IMR-90 (cell line): ENCODE data around the gene KIF1C.

ENCODE experiments used
- CEBPB ChIP-seq: IDR thresholded peaks from 2 replicates; pipeline ENCODE4 v1.6.1; 2012; ENCODE audit warnings: low read depth, low read length, improper control_type of control experiment
- CHD1 ChIP-seq: IDR thresholded peaks from 2 replicates; pipeline ENCODE4 v1.6.1; 2012; ENCODE audit warnings: low read depth, low read length, improper control_type of control experiment
- CTCF ChIP-seq: conservative IDR thresholded peaks from 2 replicates; pipeline ENCODE4 v1.5.1; 2012; ENCODE audit warnings: mild to moderate bottlenecking, low read depth, low read length, improper control_type of control experiment
- FOS ChIP-seq: fragments of 150-350 bp; IDR thresholded peaks from 2 replicates; pipeline ENCODE4 v1.6.1; 2016; ENCODE audit warnings: low read depth, low read length
- MXI1 ChIP-seq: IDR thresholded peaks from 2 replicates; pipeline ENCODE4 v1.6.1; 2012; ENCODE audit warnings: low read depth, mild to moderate bottlenecking, low read length, moderate library complexity, borderline replicate concordance
- NFE2L2 ChIP-seq: fragments of 150-350 bp; IDR thresholded peaks from 2 replicates; pipeline ENCODE4 v1.6.1; 2016; ENCODE audit warnings: low read depth, mild to moderate bottlenecking, low read length
- POLR2A ChIP-seq: IDR thresholded peaks from 2 replicates; pipeline ENCODE4 v1.6.1; 2012; ENCODE audit warnings: mild to moderate bottlenecking, low read depth, low read length
- RAD21 ChIP-seq: IDR thresholded peaks from 2 replicates; pipeline ENCODE4 v1.6.1; 2012; ENCODE audit warnings: low read length, improper control_type of control experiment
- RCOR1 ChIP-seq: IDR thresholded peaks from 2 replicates; pipeline ENCODE4 v1.6.1; 2012; ENCODE audit warnings: mild to moderate bottlenecking, low read length, improper control_type of control experiment; ENCODE audit not compliant: insufficient replicate concordance
- SMC3 ChIP-seq: fragments of 150-350 bp; IDR thresholded peaks from 2 replicates; pipeline ENCODE4 v1.6.1; 2016; ENCODE audit warnings: low read depth, mild to moderate bottlenecking, antibody characterized with exemption, low read length, moderate library complexity
- TF ChIP-seq, protein P1 (sequence below): fragments of 150-350 bp; IDR thresholded peaks from 2 replicates; pipeline ENCODE4 v1.6.1; 2017; ENCODE audit warnings: mild to moderate bottlenecking, antibody characterized with exemption, low read length, low read depth
- TF ChIP-seq, protein P2 (sequence below): fragments of 150-350 bp; IDR thresholded peaks from 2 replicates; pipeline ENCODE4 v1.6.1; 2016; ENCODE audit warnings: low read depth, mild to moderate bottlenecking, low read length, moderate library complexity, borderline replicate concordance

GRCh38 chr17:5043524-5043923 is 45.8 kb downstream of the KIF1C start:
- TF ChIP-seq SMC3 (no peak), CTCF (no peak), NFE2L2 (no peak), POLR2A (no peak), CHD1 (no peak), CEBPB (no peak), RCOR1 (no peak), RAD21 (no peak), FOS (no peak), MXI1 (no peak)
- TF ChIP-seq, protein P1, sequence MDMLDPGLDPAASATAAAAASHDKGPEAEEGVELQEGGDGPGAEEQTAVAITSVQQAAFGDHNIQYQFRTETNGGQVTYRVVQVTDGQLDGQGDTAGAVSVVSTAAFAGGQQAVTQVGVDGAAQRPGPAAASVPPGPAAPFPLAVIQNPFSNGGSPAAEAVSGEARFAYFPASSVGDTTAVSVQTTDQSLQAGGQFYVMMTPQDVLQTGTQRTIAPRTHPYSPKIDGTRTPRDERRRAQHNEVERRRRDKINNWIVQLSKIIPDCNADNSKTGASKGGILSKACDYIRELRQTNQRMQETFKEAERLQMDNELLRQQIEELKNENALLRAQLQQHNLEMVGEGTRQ, result no peak
- TF ChIP-seq, protein P2, sequence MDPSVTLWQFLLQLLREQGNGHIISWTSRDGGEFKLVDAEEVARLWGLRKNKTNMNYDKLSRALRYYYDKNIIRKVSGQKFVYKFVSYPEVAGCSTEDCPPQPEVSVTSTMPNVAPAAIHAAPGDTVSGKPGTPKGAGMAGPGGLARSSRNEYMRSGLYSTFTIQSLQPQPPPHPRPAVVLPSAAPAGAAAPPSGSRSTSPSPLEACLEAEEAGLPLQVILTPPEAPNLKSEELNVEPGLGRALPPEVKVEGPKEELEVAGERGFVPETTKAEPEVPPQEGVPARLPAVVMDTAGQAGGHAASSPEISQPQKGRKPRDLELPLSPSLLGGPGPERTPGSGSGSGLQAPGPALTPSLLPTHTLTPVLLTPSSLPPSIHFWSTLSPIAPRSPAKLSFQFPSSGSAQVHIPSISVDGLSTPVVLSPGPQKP, result no peak
